HG02588 (cell line): Measurements from ENCODE around the gene CD151.

Source experiments
- ATAC-seq: cut with Tn5 transposase; IDR thresholded peaks from one replicate; pipeline ENCODE4 v1.9.1; 2021; ENCODE audit warnings: mild to moderate bottlenecking, moderate library complexity; ENCODE audit not compliant: unreplicated experiment

Gene CD151

GRCh38 chr11:827897-828192 lies 4.9 kb upstream of the CD151 start, which contains the start of gene CRACR2B:
TSS of gene CRACR2B (plus strand) at chr11:827919. CDS start at chr11:828608, 689 bp downstream.
- ATAC-seq: no peak

GRCh38 chr11:828506-829175 lies 4.1 kb upstream of the CD151 start:
- ATAC-seq: no peak

- no peak for ATAC-seq
These were observed 3.4 kb upstream of the CD151 start for GRCh38 chr11:829176-829846.

- ATAC-seq: no peak
These were observed 2.9 kb upstream of the CD151 start for GRCh38 chr11:829847-830294.

- ATAC-seq: peak; percentile 36
These were observed 2.2 kb upstream of the CD151 start for GRCh38 chr11:830295-831117.

GRCh38 chr11:831118-831864 lies 1.5 kb upstream of the CD151 start:
- no peak for ATAC-seq

GRCh38 chr11:831961-832528 lies 707 bp upstream of the CD151 start:
- no peak for ATAC-seq

GRCh38 chr11:833114-833791 lies 501 bp downstream of the CD151 start:
- ATAC-seq: no peak

GRCh38 chr11:833849-834311 lies 1.1 kb downstream of the CD151 start:
- no peak for ATAC-seq

- ATAC-seq: no peak
These were observed 1.9 kb downstream of the CD151 start for GRCh38 chr11:834371-835316.

GRCh38 chr11:836274-836673 lies 3.5 kb downstream of the CD151 start:
- no peak for ATAC-seq

GRCh38 chr11:836700-837099 lies 3.9 kb downstream of the CD151 start:
- no peak for ATAC-seq

- no peak for ATAC-seq
These were observed 4.6 kb downstream of the CD151 start for GRCh38 chr11:837189-837989.

- no peak for ATAC-seq
These were observed 5.2 kb downstream of the CD151 start for GRCh38 chr11:837990-838307.

- ATAC-seq: no peak
These were observed 5.9 kb downstream of the CD151 start for GRCh38 chr11:838441-839279.

- ATAC-seq: no peak
These were observed 6.5 kb downstream of the CD151 start for GRCh38 chr11:839280-839623.

GRCh38 chr11:839875-840617 lies 7.3 kb downstream of the CD151 start:
- no peak for ATAC-seq
